ENCODE measurements around the gene LHX8. TPM values are rescaled to one million over a fixed set of nuclear protein-coding genes. Genes with fewer than 3 reads are reported as not detected.

Gene LHX8
- total RNA-seq, 1 experiment from 2014 or later, result not detected

GRCh38 chr1:75129660-75129982 is 4.6 kb upstream of the LHX8 start:
- Histone ChIP-seq H3K9me3 (ENCODE audit: control insufficient read depth, insufficient read depth, low read depth, low read length) (no peaks in the 10 kb centered on the region), H3K36me3 (ENCODE audit: control insufficient read depth, insufficient read depth, low read length) (no peaks in the 10 kb centered on the region), H3K4me1 (ENCODE audit: control insufficient read depth, insufficient read depth, low read length) (no peaks in the 10 kb centered on the region), H3K27me3 (ENCODE audit: control insufficient read depth, insufficient read depth, low read length) (no peaks in the 10 kb centered on the region), H3K27ac (ENCODE audit: low read length) (no peak overlapping the region), H3K4me3 (ENCODE audit: low read depth in 2 of 2, low read length in 2 of 2) (no peak overlapping the region)
- BruUV-seq (replicated peaks), result no TSS peak
- intact Hi-C loops (cut with micrococcal nuclease; ENCODE audit: unreplicated experiment), result no loop called here
- ChIA-PET POLR2A (no interaction called here), CTCF (no interaction called here)
- DNase-seq (ENCODE audit: low read depth, low spot score), result no peak
- in situ Hi-C loops (cut with HindIII; ENCODE audit: low pct_unique_long_range_greater_than_20kb, low sequenced_read_pairs), result no loop called here
- TF ChIP-seq POLR2AphosphoS5 (IDR thresholded peaks at IDR 0.05; ENCODE audit: low read depth, low read length) (no peak), REST (IDR thresholded peaks at IDR 0.05; ENCODE audit: insufficient read depth in 1 of 2, low read depth in 2 of 2, low read length in 1 of 2) (no peak)
- no peak for ATAC-seq

- H3K36me3 ChIP-seq (ENCODE audit: control insufficient read depth, insufficient read depth, low read length), result no peaks in the 10 kb centered on the region
- TF ChIP-seq SIN3A (IDR thresholded peaks at IDR 0.05; ENCODE audit: borderline replicate concordance, insufficient read depth, low read depth, low read length) (no peak), REST (IDR thresholded peaks at IDR 0.05; ENCODE audit: insufficient read depth in 1 of 2, low read depth in 2 of 2, low read length in 1 of 2) (no peak), TCF7L2 (IDR thresholded peaks at IDR 0.05; ENCODE audit: low read depth, low read length) (no peak), CTCF (IDR thresholded peaks at IDR 0.05) (no peak), POLR2AphosphoS5 (IDR thresholded peaks at IDR 0.05; ENCODE audit: low read depth, low read length) (no peak)
- ChIA-PET CTCF (no interaction called here), POLR2A (no interaction called here)
- H3K27ac ChIP-seq (ENCODE audit: low read length), result no peak overlapping the region
- in situ Hi-C loops (cut with HindIII; ENCODE audit: low pct_unique_long_range_greater_than_20kb, low sequenced_read_pairs), result no loop called here
- H3K27me3 ChIP-seq (ENCODE audit: control insufficient read depth, insufficient read depth, low read length), result no peaks in the 10 kb centered on the region
- no peak for ATAC-seq
- no peaks in the 10 kb centered on the region for H3K4me1 ChIP-seq (ENCODE audit: control insufficient read depth, insufficient read depth, low read length)
- H3K4me3 ChIP-seq (ENCODE audit: low read depth in 2 of 2, low read length in 2 of 2), result no peak overlapping the region
- no peak for DNase-seq (ENCODE audit: low read depth, low spot score)
- no peaks in the 10 kb centered on the region for H3K9me3 ChIP-seq (ENCODE audit: control insufficient read depth, insufficient read depth, low read depth, low read length)
- intact Hi-C loops (cut with micrococcal nuclease; ENCODE audit: unreplicated experiment), result no loop called here
- no TSS peak for BruUV-seq (replicated peaks)
Observed at GRCh38 chr1:75129983-75130789, 4.0 kb upstream of the LHX8 start.
